Measurements from ENCODE around the gene INMT.

Gene INMT

GRCh38 chr7:30775992-30776391 lies 24.1 kb downstream of the INMT start:
- TF ChIP-seq TAF1 (IDR thresholded peaks at IDR 0.05; ENCODE audit: borderline replicate concordance, insufficient read depth, low read length) (no peak), REST (IDR thresholded peaks at IDR 0.05; ENCODE audit: insufficient read depth in 1 of 2, low read depth in 2 of 2, low read length in 2 of 2) (no peak), FOXP2 (optimal IDR thresholded peaks at IDR 0.05; ENCODE audit: borderline replicate concordance, extremely low read depth, extremely low read length, insufficient read depth) (no peak), POLR2AphosphoS5 (IDR thresholded peaks at IDR 0.05; ENCODE audit: low read depth, low read length) (no peak), SIN3A (IDR thresholded peaks at IDR 0.05; ENCODE audit: borderline replicate concordance, insufficient read depth, low read length) (no peak)

- TF ChIP-seq SIN3A (IDR thresholded peaks at IDR 0.05; ENCODE audit: borderline replicate concordance, insufficient read depth, low read length) (no peak), TAF1 (IDR thresholded peaks at IDR 0.05; ENCODE audit: borderline replicate concordance, insufficient read depth, low read length) (no peak), POLR2AphosphoS5 (IDR thresholded peaks at IDR 0.05; ENCODE audit: low read depth, low read length) (no peak), REST (IDR thresholded peaks at IDR 0.05; ENCODE audit: insufficient read depth in 1 of 2, low read depth in 2 of 2, low read length in 2 of 2) (no peak), FOXP2 (optimal IDR thresholded peaks at IDR 0.05; ENCODE audit: borderline replicate concordance, extremely low read depth, extremely low read length, insufficient read depth) (no peak)
These were observed 25.0 kb downstream of the INMT start for GRCh38 chr7:30776971-30777370.

DNA sequence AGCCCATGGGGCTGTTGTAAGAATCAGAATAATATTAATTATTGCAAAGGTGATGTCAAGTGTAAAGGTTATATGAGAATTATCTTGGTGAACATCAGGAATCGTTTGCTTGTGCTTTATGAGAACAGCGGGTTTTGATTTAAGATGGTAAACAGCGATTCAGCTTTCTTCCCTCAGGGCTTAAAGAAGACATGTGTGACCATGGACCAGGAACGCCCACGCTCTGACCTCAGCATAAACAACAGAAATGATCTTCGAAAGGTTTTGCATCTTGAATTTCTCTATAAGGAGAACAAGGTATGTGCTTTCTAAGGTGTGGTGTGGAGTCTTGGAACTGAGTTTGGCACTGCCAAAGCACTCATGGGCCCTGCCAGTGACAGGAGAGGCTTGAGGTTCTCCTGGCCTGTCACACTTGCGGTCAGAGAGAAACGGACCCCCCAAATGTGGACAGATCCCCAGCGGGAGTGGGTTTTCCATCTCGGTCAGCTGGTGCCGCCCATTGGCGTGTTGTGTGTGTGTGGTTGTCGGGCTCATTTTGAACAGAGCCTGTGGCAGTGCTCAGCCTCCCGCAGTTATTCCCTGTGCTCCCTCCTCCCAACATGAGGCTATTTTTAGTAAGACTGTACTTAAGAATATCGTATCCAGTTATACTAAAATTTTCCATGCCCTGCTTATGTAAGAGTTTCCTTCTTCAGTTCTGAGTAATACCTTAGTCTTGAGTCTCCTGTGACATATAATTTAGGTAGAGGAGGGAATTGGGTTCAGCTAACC lies 26.5 kb downstream of the INMT start:
- TF ChIP-seq TAF1 (IDR thresholded peaks at IDR 0.05; ENCODE audit: borderline replicate concordance, insufficient read depth, low read length) = no peak
- no peak for TF ChIP-seq SIN3A (IDR thresholded peaks at IDR 0.05; ENCODE audit: borderline replicate concordance, insufficient read depth, low read length)
- TF ChIP-seq POLR2AphosphoS5 (IDR thresholded peaks at IDR 0.05; ENCODE audit: low read depth, low read length) = no peak
- no peak for TF ChIP-seq REST (IDR thresholded peaks at IDR 0.05; ENCODE audit: insufficient read depth in 1 of 2, low read depth in 2 of 2, low read length in 2 of 2)
- no peak for TF ChIP-seq FOXP2 (optimal IDR thresholded peaks at IDR 0.05; ENCODE audit: borderline replicate concordance, extremely low read depth, extremely low read length, insufficient read depth)

- TF ChIP-seq POLR2AphosphoS5 (IDR thresholded peaks at IDR 0.05; ENCODE audit: low read depth, low read length) (no peak), TAF1 (IDR thresholded peaks at IDR 0.05; ENCODE audit: borderline replicate concordance, insufficient read depth, low read length) (no peak), REST (IDR thresholded peaks at IDR 0.05; ENCODE audit: insufficient read depth in 1 of 2, low read depth in 2 of 2, low read length in 2 of 2) (no peak), SIN3A (IDR thresholded peaks at IDR 0.05; ENCODE audit: borderline replicate concordance, insufficient read depth, low read length) (no peak), FOXP2 (optimal IDR thresholded peaks at IDR 0.05; ENCODE audit: borderline replicate concordance, extremely low read depth, extremely low read length, insufficient read depth) (no peak)
These were observed 27.6 kb downstream of the INMT start for GRCh38 chr7:30779574-30779973.
